Mucosa of descending colon (tissue), 3 donors: ENCODE results near the gene ENTREP3. TPM values are rescaled to one million over a fixed set of nuclear protein-coding genes. Genes with fewer than 3 reads are reported as not detected.
"Not testable (repeated sequence)": the region's sequence is repeated elsewhere in the genome, so short reads cannot be mapped to it uniquely, and the experiment has no call there.

Experiments used
- ATAC-seq: fragments of 200-7000 bp; cut with Tn5 transposase; one replicate; pipeline ENCODE4 v1.9.1; 2020; ENCODE audit warnings: mild to moderate bottlenecking, moderate library complexity
- DNase-seq, 3 donors: peaks; one replicate each; pipeline ENCODE4 v3.0.0-alpha.2; 2020
- H3K36me3 ChIP-seq: fragments of 200-600 bp; one replicate; pipeline ENCODE4 v1.8.0; 2021; ENCODE audit warnings: low read depth, mild to moderate bottlenecking
- H3K4me1 ChIP-seq: fragments of 200-600 bp; one replicate; pipeline ENCODE4 v1.8.0; 2021; ENCODE audit warnings: low read depth, mild to moderate bottlenecking
- H3K4me3 ChIP-seq: fragments of 200-600 bp; one replicate; pipeline ENCODE4 v1.8.0; 2021; ENCODE audit warnings: mild to moderate bottlenecking
- H3K9me3 ChIP-seq: fragments of 200-600 bp; one replicate; pipeline ENCODE4 v1.8.0; 2021; ENCODE audit warnings: mild to moderate bottlenecking
- intact Hi-C, 2 donors: fragments of 100-400 bp; cut with DNase I in 1 of 2; cut with micrococcal nuclease in 1 of 2; formaldehyde crosslinking; loops; one replicate each; pipeline versions ENCODE4 v1.11.0 to v1.11.1; 2022; cut with DNase I, micrococcal nuclease
- total RNA-seq, 3 donors: library from RNA; stranded (reverse); fragmentation: NEBNext Ultra II Directional in 2 of 3; extraction: Animal tissue kit (Norgen Biotek cat#: 25700) in 2 of 3; gene quantifications; one replicate each; pipeline versions ENCODE4 v1.2.1 to v1.2.4, GENCODE V29; 2021 to 2023
- TF ChIP-seq, protein P1 (sequence below): fragments of 200-600 bp; IDR thresholded peaks from one replicate; pipeline ENCODE4 v1.8.0; 2022; ENCODE audit warnings: antibody characterized with exemption, mild to moderate bottlenecking
- donor health status: DM: no; HTN: no; CAD: no; lungs with moderate emphysema.
- donor health status: DM: no; HTN: no; CAD: no.
- donor health status: DM: no; HTN: yes; CAD: no.

ENTREP3 gene
- total RNA-seq, 3 donors from 2014 or later = 16.9 to 42.6 (median 20.4) TPM

- no peak for ATAC-seq
- no peak for DNase-seq
- Histone ChIP-seq H3K4me1 (peaks cover 16% of the 10 kb centered on the region), H3K36me3 (peaks cover 6% of the 10 kb centered on the region), H3K4me3 (no peak overlapping the region), H3K9me3 (no peaks in the 10 kb centered on the region)
- TF ChIP-seq, protein P1, sequence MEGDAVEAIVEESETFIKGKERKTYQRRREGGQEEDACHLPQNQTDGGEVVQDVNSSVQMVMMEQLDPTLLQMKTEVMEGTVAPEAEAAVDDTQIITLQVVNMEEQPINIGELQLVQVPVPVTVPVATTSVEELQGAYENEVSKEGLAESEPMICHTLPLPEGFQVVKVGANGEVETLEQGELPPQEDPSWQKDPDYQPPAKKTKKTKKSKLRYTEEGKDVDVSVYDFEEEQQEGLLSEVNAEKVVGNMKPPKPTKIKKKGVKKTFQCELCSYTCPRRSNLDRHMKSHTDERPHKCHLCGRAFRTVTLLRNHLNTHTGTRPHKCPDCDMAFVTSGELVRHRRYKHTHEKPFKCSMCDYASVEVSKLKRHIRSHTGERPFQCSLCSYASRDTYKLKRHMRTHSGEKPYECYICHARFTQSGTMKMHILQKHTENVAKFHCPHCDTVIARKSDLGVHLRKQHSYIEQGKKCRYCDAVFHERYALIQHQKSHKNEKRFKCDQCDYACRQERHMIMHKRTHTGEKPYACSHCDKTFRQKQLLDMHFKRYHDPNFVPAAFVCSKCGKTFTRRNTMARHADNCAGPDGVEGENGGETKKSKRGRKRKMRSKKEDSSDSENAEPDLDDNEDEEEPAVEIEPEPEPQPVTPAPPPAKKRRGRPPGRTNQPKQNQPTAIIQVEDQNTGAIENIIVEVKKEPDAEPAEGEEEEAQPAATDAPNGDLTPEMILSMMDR = no peak
- intact Hi-C loops = loop anchor here in 1 of 2 donors (10.0 kb wide), 1 partner anchor 53 kb away; the partner anchor contains the start of genes KRTCAP2 and TRIM46
Observed at GRCh38 chr1:155228096-155228427, 27.2 kb downstream of the ENTREP3 start.

- Histone ChIP-seq H3K36me3 (peaks cover 6% of the 10 kb centered on the region), H3K9me3 (no peaks in the 10 kb centered on the region), H3K4me3 (peak overlapping the region; percentile 42), H3K4me1 (peaks cover 16% of the 10 kb centered on the region)
- TF ChIP-seq, protein P1 = no peak
- intact Hi-C loops = loop anchor here in 1 of 2 donors (10.0 kb wide), 1 partner anchor 53 kb away; the partner anchor contains the start of genes KRTCAP2 and TRIM46
- DNase-seq (peak; percentile 97 to 99 (median 99)), ATAC-seq (peak; percentile 98)
Observed at GRCh38 chr1:155227261-155228095, 27.8 kb downstream of the ENTREP3 start.

- Histone ChIP-seq H3K9me3 (no peaks in the 10 kb centered on the region), H3K36me3 (peaks cover 6% of the 10 kb centered on the region), H3K4me3 (peak overlapping the region; percentile 42), H3K4me1 (peaks cover 16% of the 10 kb centered on the region)
- TF ChIP-seq, protein P1 = no peak
- peak; percentile 53 to 82 (median 76) for DNase-seq
- intact Hi-C loops = loop anchor here in 1 of 2 donors (10.0 kb wide), 1 partner anchor 52 kb away; the partner anchor contains the start of genes KRTCAP2 and TRIM46
- ATAC-seq = peak; percentile 61
Observed at GRCh38 chr1:155226910-155227260, 28.4 kb downstream of the ENTREP3 start.

GRCh38 chr1:155226188-155226909 is 28.9 kb downstream of the ENTREP3 start:
- intact Hi-C loops = loop anchor here in 1 of 2 donors (10.0 kb wide), 1 partner anchor 52 kb away; the partner anchor contains the start of genes KRTCAP2 and TRIM46
- peaks cover 6% of the 10 kb centered on the region for H3K36me3 ChIP-seq
- H3K4me1 ChIP-seq = peaks cover 17% of the 10 kb centered on the region
- TF ChIP-seq, protein P1 = peak; percentile 34
- ATAC-seq = peak; percentile 64
- H3K9me3 ChIP-seq = no peaks in the 10 kb centered on the region
- DNase-seq = peak; percentile 87 to 91 (median 89)
- no peak overlapping the region for H3K4me3 ChIP-seq

DNA sequence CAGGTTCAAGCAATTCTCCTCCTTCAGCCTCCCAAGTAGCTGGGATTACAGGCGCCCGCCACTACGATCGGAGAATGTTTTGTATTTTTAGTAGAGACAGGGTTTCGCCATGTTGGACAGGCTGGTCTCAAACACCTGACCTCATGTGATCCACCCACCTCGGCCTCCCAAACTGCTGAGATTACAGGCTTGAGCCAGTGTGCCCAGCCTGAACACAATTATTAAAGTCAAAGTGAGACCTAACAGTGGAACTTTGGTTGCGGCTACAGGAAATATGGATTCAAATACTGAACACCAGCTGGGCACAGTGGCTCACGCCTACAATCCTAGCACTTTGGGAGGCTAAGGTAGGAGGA is 29.9 kb downstream of the ENTREP3 start:
- not testable (repeated sequence) for DNase-seq, ATAC-seq, H3K36me3 ChIP-seq, H3K4me3 ChIP-seq, H3K9me3 ChIP-seq
- intact Hi-C loops = loop anchor here in 1 of 2 donors (10.0 kb wide), 1 partner anchor 51 kb away; the partner anchor contains the start of genes KRTCAP2 and TRIM46
- peaks cover 21% of the 10 kb centered on the region for H3K4me1 ChIP-seq
